Thoracic aorta (tissue), 2 donors: ENCODE results near the gene NUMB. TPM values are rescaled to one million over a fixed set of nuclear protein-coding genes. Genes with fewer than 3 reads are reported as not detected.

Experiments
- ATAC-seq: fragments of 150-250 bp; one replicate; pipeline ENCODE4 v1.8.0; 2017; ENCODE audit warnings: low read depth; ENCODE audit not compliant: insufficient number of reproducible peaks, low FRiP score
- DNase-seq: peaks from one replicate; pipeline ENCODE4 v3.0.0-alpha.2; 2020; ENCODE audit warnings: low spot score
- H3K27ac ChIP-seq, 2 donors: fragments of 200-600 bp; sonication (generic); 1 replicate in 1 of 2; 2 replicates in 1 of 2; pipeline ENCODE4 v1.5.1; 2016; ENCODE audit warnings: mild to moderate bottlenecking in 2 of 2, moderate library complexity in 2 of 2
- H3K27me3 ChIP-seq: fragments of 200-600 bp; sonication (generic); replicated peaks from 2 replicates; pipeline ENCODE4 v1.6.0; 2016; ENCODE audit warnings: mild to moderate bottlenecking; ENCODE audit not compliant: insufficient read depth
- H3K36me3 ChIP-seq: fragments of 200-600 bp; sonication (generic); one replicate; pipeline ENCODE4 v1.5.1; 2016
- H3K4me1 ChIP-seq, 2 donors: fragments of 200-600 bp; sonication (generic); 1 replicate in 1 of 2; 2 replicates in 1 of 2; pipeline versions ENCODE4 v1.5.1 to v1.6.0; 2016; ENCODE audit warnings: low read depth in 2 of 2, mild to moderate bottlenecking in 1 of 2; ENCODE audit not compliant: control insufficient read depth in 1 of 2
- H3K4me3 ChIP-seq: fragments of 200-600 bp; sonication (generic); 2 replicates; pipeline ENCODE4 v1.5.1; 2016; ENCODE audit warnings: mild to moderate bottlenecking
- H3K9me3 ChIP-seq: fragments of 200-600 bp; sonication (generic); 2 replicates; pipeline ENCODE4 v1.5.1; 2016
- total RNA-seq, 2 donors: library from RNA; depleted of rRNA; stranded (reverse); fragments of >200 nt; gene quantifications; one replicate each; pipeline versions ENCODE4 v1.1.0 to v1.2.3, GENCODE V29; 2016
- TF ChIP-seq, protein P1 (sequence below): fragments of 200-600 bp; sonication (generic); IDR thresholded peaks from one replicate; pipeline ENCODE4 v1.5.1; 2019; ENCODE audit warnings: antibody characterized with exemption

The NUMB gene
- total RNA-seq, 2 donors from 2014 or later, result 37.0 to 65.7 TPM

DNA sequence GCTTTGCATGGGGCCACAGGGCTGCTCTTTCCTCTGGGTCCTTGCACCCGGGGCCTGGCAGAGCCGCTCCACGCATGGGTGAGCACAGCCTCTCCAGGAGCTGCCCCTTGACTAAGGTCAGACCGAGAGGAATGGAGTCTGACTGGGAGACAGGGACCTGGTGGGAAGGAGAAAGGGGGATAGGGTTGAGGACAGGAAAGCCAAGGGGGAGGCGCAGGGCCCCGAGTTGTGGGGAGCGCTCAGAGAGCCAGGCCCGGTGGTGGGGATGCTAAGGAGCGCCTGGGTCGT, 205.1 kb downstream of the NUMB start:
- no peak for DNase-seq
- no peaks in the 10 kb centered on the region for H3K4me1 ChIP-seq
- no peaks in the 10 kb centered on the region for H3K36me3 ChIP-seq
- ATAC-seq, result no peak
- H3K9me3 ChIP-seq, result no peaks in the 10 kb centered on the region
- TF ChIP-seq, protein P1, sequence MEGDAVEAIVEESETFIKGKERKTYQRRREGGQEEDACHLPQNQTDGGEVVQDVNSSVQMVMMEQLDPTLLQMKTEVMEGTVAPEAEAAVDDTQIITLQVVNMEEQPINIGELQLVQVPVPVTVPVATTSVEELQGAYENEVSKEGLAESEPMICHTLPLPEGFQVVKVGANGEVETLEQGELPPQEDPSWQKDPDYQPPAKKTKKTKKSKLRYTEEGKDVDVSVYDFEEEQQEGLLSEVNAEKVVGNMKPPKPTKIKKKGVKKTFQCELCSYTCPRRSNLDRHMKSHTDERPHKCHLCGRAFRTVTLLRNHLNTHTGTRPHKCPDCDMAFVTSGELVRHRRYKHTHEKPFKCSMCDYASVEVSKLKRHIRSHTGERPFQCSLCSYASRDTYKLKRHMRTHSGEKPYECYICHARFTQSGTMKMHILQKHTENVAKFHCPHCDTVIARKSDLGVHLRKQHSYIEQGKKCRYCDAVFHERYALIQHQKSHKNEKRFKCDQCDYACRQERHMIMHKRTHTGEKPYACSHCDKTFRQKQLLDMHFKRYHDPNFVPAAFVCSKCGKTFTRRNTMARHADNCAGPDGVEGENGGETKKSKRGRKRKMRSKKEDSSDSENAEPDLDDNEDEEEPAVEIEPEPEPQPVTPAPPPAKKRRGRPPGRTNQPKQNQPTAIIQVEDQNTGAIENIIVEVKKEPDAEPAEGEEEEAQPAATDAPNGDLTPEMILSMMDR, result no peak
- no peak overlapping the region for H3K4me3 ChIP-seq
- no peak overlapping the region for H3K27ac ChIP-seq
- no peaks in the 10 kb centered on the region for H3K27me3 ChIP-seq

DNA sequence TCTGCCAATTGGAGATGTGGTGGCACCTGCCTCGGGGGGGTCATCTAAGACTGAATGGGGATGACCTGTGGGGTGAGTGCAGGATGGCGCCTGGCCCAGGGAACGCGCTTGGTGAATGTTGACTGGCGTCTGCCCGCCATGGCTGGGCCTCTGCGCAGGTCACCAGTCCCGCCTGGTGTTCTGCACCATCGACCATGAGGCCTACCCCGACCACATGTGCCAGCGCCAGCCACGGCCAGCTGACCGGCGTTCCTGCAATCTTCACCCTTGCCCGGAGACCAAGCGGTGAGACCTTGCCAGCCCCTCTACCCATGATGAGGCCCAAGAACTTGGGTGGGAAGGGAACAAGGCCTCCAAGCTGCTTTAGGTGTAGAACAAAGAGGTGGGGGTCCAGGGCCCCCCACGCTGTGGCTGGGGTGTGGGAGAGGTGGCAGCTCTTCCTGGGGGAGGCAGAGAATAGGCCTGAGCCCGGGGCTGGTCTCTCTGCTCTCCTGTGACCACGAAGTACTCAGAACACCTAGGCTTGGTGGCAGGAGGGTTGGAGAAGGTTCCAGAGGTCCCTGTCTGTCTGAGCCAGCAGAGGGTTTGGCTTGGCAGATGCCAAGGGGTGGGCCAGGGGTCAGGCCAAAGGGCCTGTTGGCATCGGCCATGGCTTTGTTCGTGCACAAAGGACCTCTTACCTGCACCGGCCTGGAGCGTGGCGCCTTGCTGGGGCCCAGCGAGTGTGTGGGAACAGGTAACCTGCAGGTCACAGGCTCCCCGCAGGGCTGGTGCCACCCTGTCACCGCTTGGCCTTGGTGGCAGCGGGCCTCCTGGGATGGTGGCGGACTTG, 205.6 kb downstream of the NUMB start:
- Histone ChIP-seq H3K27me3 (no peaks in the 10 kb centered on the region), H3K4me3 (no peak overlapping the region), H3K9me3 (no peaks in the 10 kb centered on the region), H3K27ac (no peak overlapping the region), H3K4me1 (no peaks in the 10 kb centered on the region), H3K36me3 (no peaks in the 10 kb centered on the region)
- ATAC-seq (no peak), DNase-seq (no peak)
- TF ChIP-seq, protein P1, result no peak

DNA sequence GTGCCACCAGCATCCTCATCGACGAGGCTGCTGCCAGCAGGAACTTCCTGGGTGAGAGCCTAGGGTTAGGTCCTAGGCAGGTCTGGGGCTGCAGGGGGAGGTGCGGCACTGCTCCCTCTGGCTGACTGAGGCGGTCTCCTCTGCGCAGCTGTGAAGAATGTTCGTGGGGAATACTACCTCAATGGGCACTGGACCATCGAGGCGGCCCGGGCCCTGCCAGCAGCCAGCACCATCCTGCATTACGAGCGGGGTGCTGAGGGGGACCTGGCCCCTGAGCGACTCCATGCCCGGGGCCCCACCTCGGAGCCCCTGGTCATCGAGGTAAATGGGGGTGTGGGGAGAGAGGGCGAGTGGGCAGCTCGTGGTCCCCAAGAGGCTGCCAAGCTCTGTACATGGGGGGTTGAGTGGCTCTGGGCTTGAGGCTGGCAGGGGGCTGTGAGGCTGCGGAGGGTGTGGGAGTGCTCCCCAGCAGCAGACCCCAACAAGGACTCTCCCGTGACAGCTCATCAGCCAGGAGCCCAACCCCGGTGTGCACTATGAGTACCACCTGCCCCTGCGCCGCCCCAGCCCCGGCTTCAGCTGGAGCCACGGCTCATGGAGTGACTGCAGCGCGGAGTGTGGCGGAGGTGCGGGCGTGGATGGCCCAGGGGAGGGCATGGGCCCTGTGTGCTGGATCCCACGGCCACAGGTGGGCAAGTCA, 206.7 kb downstream of the NUMB start:
- Histone ChIP-seq H3K4me3 (no peak overlapping the region), H3K9me3 (no peaks in the 10 kb centered on the region), H3K27ac (no peak overlapping the region), H3K36me3 (no peaks in the 10 kb centered on the region), H3K27me3 (no peaks in the 10 kb centered on the region), H3K4me1 (no peaks in the 10 kb centered on the region)
- TF ChIP-seq, protein P1, result no peak
- no peak for ATAC-seq
- no peak for DNase-seq

DNA sequence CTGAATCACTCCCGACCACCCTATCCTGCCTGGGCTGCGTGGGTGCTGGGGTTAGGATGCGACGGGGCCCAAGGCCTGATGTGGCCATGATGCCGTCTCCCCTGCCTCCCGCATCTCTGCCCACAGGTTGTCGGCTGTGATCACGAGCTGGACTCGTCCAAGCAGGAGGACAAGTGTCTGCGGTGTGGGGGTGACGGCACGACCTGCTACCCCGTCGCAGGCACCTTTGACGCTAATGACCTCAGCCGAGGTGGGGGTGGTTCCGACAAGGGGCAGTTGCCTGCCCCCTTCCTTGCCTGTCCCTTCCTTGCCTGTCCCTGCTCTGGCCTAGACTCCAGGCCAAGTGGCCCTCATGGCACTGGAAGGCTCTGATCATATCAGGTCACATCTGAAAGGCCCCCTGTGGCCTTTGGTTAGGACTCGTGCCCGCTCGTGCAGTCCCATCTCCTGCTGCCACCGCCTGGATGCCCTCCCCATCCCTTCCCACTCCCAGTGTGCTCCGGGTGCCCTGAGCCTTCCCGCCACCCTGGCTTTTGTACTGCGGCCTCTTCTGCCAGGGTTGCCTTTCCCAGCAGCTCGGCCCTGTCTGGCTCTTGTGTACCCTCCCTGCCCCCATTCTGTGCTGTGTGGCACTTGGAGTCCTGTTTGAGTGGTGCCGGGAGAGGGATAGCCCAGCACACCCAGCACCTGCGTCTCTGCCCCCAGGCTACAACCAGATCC, 207.4 kb downstream of the NUMB start:
- DNase-seq, result no peak

More for the DNA sequence above, 207.4 kb downstream of the NUMB start:
- TF ChIP-seq, protein P1, result no peak
- Histone ChIP-seq H3K4me1 (peaks cover 0 to under 1% of the 10 kb centered on the region in 2 donors), H3K27ac (no peak overlapping the region), H3K4me3 (no peak overlapping the region), H3K36me3 (no peaks in the 10 kb centered on the region), H3K27me3 (no peaks in the 10 kb centered on the region), H3K9me3 (no peaks in the 10 kb centered on the region)
- no peak for ATAC-seq
